Mucosa of rectum (tissue), 2 donors: ENCODE results near the gene MTHFD2.

Experiments used
- H3K27ac ChIP-seq, 2 donors: one replicate each; pipeline ENCODE4 v1.7.0; 2013; ENCODE audit warnings: inconsistent platforms in 2 of 2, low read depth in 2 of 2, low read length in 2 of 2
- H3K27me3 ChIP-seq, 2 donors: one replicate each; pipeline ENCODE4 v1.7.0; 2013; ENCODE audit warnings: low read length in 2 of 2; ENCODE audit not compliant: control insufficient read depth in 2 of 2, insufficient read depth in 2 of 2
- H3K36me3 ChIP-seq, 2 donors: one replicate each; pipeline ENCODE4 v1.7.0; 2013; ENCODE audit warnings: low read length in 2 of 2; ENCODE audit not compliant: control insufficient read depth in 2 of 2, insufficient read depth in 2 of 2
- H3K4me1 ChIP-seq, 2 donors: one replicate each; pipeline ENCODE4 v1.7.0; 2013; ENCODE audit warnings: low read length in 2 of 2, mild to moderate bottlenecking in 1 of 2; ENCODE audit not compliant: control insufficient read depth in 2 of 2, insufficient read depth in 2 of 2
- H3K4me3 ChIP-seq, 2 donors: one replicate each; pipeline ENCODE4 v1.7.0; 2013; ENCODE audit warnings: low read length in 2 of 2
- H3K9ac ChIP-seq, 2 donors: one replicate each; pipeline ENCODE4 v1.7.0; 2013; ENCODE audit warnings: low read length in 2 of 2, low read depth in 1 of 2, mild to moderate bottlenecking in 1 of 2
- H3K9me3 ChIP-seq, 2 donors: one replicate each; pipeline ENCODE4 v1.7.0; 2013; ENCODE audit warnings: low read length in 2 of 2; ENCODE audit not compliant: control insufficient read depth in 2 of 2
- donor health status: healthy.
- donor health status: Normal muscosa, but diverticular disease.

The MTHFD2 gene

DNA sequence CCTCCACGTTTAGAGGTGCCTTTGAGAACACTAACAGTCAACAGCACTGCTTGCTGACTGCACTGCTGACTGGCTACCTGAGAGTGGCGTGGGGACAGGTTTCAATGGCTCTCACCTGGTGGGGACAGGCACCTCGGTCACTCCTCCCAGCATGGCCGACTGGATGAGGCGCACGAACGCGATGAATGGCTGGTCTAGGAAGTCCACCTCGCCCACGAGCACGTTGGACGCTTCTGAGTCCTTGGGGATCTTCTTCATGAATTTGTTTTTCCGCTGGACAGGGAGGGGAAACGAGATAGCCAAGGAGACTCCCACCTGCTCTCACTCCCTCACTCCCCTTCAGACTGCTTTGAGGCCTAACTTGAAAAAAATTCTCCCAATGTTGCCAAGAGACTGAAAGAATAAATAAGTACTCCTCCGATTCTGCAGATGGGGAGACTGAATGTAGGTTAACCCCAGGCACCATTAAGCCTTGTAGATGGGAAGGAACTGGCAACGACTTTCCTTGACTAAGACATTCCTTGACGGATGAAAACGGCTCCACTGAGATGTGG is 57.3 kb downstream of the MTHFD2 start:
- Histone ChIP-seq H3K27me3 (no peaks in the 10 kb centered on the region), H3K4me1 (no peaks in the 10 kb centered on the region), H3K27ac (no peak overlapping the region), H3K4me3 (no peak overlapping the region), H3K36me3 (no peaks in the 10 kb centered on the region), H3K9me3 (no peaks in the 10 kb centered on the region), H3K9ac (no peak overlapping the region)

DNA sequence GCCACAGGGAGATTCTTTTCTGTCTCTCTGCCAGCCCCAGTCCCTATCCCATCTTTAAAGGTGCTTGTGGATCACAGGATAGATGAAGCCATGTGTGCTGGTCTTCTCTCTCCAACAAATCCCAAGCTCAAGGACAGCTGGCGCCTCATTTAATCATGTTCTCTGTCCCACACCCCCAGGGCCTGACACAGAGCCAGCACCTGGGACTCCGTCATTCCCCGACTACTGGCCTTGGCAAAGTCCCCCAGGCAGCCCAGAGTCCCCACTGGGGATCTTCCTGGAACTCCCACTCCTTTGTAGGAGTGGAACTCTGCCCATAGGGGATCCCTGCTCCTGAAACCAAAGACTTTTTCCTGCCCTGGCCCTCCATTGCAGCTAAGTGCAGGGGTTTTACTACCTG is 60.8 kb downstream of the MTHFD2 start:
- Histone ChIP-seq H3K27me3 (no peaks in the 10 kb centered on the region), H3K36me3 (no peaks in the 10 kb centered on the region), H3K4me1 (no peaks in the 10 kb centered on the region), H3K27ac (no peak overlapping the region), H3K4me3 (no peak overlapping the region), H3K9me3 (no peaks in the 10 kb centered on the region), H3K9ac (no peak overlapping the region)

DNA sequence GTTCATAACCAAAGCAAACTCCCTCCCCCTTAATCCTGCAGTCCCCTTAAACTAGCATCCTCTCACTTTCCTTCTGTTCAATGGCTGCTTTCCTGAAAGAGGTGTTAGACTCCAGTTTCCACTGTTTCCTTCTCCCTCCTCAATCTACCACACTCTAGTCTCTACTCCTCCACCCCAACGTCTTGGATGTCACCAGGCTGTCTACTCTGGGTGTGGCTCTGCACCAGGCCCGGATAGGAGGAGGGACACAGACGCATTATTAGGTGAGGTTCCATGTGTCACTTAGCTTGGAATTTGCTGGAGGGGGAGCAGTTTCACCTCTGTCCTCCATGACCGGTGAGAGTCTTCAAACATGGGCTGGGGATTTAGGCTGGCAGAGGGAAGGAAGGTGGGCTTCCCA is 61.3 kb downstream of the MTHFD2 start:
- Histone ChIP-seq H3K9me3 (no peaks in the 10 kb centered on the region), H3K4me3 (no peak overlapping the region), H3K4me1 (no peaks in the 10 kb centered on the region), H3K36me3 (no peaks in the 10 kb centered on the region), H3K9ac (no peak overlapping the region), H3K27me3 (no peaks in the 10 kb centered on the region), H3K27ac (no peak overlapping the region)

DNA sequence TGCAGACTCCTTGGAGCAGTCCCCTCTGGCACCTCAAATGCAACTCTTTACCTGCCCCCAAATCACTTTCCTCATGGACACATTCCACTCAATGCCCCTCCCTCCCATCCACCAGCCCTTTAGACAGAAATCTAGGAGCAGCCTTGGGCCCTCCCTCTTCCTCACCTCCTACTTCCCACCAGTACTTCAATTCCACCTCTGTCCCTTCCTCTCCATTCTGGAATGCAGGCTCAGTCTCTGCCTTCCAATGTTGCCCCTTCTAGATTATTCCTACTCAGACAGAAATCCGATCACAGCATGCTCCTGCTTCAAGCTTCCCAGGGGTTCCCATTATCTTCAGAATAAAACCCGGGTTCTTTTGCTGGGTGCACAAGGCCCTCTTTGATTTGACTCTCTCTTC is 62.1 kb downstream of the MTHFD2 start:
- Histone ChIP-seq H3K9ac (no peak overlapping the region), H3K27me3 (no peaks in the 10 kb centered on the region), H3K4me1 (no peaks in the 10 kb centered on the region), H3K9me3 (no peaks in the 10 kb centered on the region), H3K36me3 (no peaks in the 10 kb centered on the region), H3K27ac (no peak overlapping the region), H3K4me3 (no peak overlapping the region)

DNA sequence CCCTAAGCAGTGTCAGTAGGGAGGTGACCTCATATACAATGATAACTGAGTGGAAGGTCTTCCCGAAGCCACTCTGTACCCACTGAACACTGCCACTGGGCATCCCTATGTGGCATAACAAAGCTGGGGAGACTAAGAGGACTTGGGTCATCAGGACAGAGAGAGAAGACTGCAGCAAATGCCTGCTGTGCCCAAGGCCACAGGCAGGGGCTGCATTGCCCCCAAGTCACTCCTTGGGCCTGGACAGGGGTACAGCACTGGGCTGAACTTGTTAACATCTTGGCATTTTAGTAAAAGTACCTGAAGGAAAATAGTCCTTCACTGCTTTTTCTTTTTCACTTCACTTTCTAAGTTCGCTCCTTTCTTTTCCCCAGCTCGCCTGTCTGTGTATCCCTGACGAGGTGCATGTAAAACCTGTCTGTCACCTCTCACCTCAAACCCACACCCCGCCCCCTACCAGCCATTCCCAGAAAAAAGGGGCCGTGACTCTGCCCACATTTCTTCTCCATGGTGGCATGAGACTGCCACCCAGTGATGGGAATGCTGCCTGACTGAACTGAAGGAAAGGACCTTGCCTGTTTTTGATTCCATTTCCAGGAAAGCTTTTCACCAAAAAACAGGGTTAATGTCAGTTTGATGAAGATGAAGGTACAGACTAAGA is 62.9 kb downstream of the MTHFD2 start:
- Histone ChIP-seq H3K27me3 (no peaks in the 10 kb centered on the region), H3K4me3 (no peak overlapping the region), H3K9ac (no peak overlapping the region), H3K27ac (no peak overlapping the region), H3K9me3 (no peaks in the 10 kb centered on the region), H3K36me3 (no peaks in the 10 kb centered on the region), H3K4me1 (no peaks in the 10 kb centered on the region)

DNA sequence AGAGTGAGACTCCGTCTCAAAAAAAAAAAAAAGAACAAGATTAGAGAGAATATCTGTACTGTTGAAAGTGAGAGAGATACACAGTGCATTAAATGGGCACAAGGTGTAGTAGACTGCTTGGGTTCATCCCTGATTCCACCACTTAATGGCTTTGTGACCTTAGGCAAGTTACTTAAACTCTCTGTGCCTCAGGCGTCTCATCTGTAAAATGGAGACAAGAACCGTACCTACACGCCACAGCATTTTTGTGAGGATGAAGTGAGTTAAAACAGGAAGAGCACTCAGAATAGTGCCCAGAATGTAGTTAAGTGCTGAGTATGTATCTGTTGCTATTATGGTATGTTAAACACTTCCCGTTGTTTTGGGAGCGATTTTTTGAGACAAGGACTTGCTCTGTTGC is 64.3 kb downstream of the MTHFD2 start:
- Histone ChIP-seq H3K4me3 (no peak overlapping the region), H3K9me3 (no peaks in the 10 kb centered on the region), H3K27ac (no peak overlapping the region), H3K27me3 (no peaks in the 10 kb centered on the region), H3K9ac (no peak overlapping the region), H3K36me3 (no peaks in the 10 kb centered on the region), H3K4me1 (peaks cover 6% of the 10 kb centered on the region in 2 donors)

DNA sequence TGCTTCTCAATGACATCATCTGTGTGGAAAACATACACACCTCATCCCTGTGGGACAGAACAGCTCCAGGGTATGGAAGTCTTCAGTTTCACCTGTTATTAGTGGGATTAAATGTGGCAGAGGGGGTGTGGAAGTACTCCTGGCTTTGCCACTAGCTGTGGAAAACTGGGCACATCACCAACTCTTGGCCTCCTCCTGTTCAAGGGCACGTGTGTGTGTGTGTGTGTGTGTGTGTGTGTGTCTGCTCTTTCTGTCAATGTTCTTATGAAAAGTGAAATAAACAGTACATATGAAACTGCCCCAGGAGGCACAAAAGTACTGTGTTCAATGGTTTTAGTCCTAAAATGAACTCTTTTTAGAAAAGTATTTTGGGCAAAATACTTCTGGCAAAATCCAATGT is 65.9 kb downstream of the MTHFD2 start:
- Histone ChIP-seq H3K27ac (no peak overlapping the region), H3K27me3 (no peaks in the 10 kb centered on the region), H3K9me3 (no peaks in the 10 kb centered on the region), H3K4me3 (no peak overlapping the region), H3K9ac (no peak overlapping the region), H3K4me1 (peaks cover 6% of the 10 kb centered on the region in 2 donors), H3K36me3 (no peaks in the 10 kb centered on the region)

DNA sequence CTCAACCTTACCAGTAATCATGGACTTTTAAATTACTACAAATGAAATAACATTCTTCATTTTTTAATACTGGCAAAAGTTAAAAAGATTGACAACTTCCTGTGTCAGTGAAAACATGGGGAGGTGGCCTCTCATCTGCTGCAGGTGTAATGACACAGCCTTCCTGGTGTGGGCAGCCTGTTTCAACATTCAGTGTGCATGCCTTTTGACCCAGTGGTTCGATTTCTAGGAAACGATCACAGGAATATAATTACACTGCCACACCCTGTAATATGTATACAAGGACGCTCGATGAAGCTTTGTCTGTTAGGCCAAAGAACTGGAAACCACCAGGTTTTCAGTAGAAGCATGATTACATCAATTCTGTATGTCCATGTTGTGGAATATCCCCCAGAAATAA is 68.7 kb downstream of the MTHFD2 start:
- no peaks in the 10 kb centered on the region for H3K9me3 ChIP-seq
- H3K4me1 ChIP-seq, result peaks cover 6% of the 10 kb centered on the region in 2 donors
- no peaks in the 10 kb centered on the region for H3K36me3 ChIP-seq
- no peak overlapping the region for H3K9ac ChIP-seq
- H3K27ac ChIP-seq, result peak overlapping the region; percentile 83 to 86
- peak overlapping the region; percentile 14 to 41 for H3K4me3 ChIP-seq
- H3K27me3 ChIP-seq, result no peaks in the 10 kb centered on the region
